GM12878 (cell line): ENCODE data around the gene INA. TPM values are rescaled to one million over a fixed set of nuclear protein-coding genes. Genes with fewer than 3 reads are reported as not detected.

Source experiments
- ATAC-seq: fragments of 200-7000 bp; cut with Tn5 transposase; 3 replicates; pipeline ENCODE4 v1.9.1; 2020; ENCODE audit warnings: mild to moderate bottlenecking, moderate library complexity
- Bru-seq: library from RNA; stranded (reverse); fragments of 400-500 nt; gene quantifications from one replicate; lab custom pipeline; 2021; lab: Mats Ljungman, UMichigan
- BruChase-seq, 2 experiments: library from RNA; stranded (reverse); fragments of 400-500 nt; gene quantifications; one replicate each; lab custom pipeline; 2021; lab: Mats Ljungman, UMichigan
- BruUV-seq: library from RNA; stranded (reverse); fragments of 400-500 nt; replicated peaks from 2 replicates; lab custom pipeline; 2021; lab: Mats Ljungman, UMichigan
- CTCF ChIA-PET: fragments of 300-600 bp; sonication (Branson Sonifier 250); formaldehyde crosslinking; extraction: SDS; loops from one replicate; lab custom pipeline; 2021; ENCODE audit warnings: inconsistent platforms; lab: Yijun Ruan, JAX
- POLR2A ChIA-PET: fragments of 350-600 bp; formaldehyde crosslinking; extraction: SDS; loops from one replicate; lab custom pipeline; 2021; ENCODE audit warnings: inconsistent platforms; lab: Charles Lee
- RAD21 ChIA-PET: fragments of 300-600 bp; sonication (Branson Sonifier 250); formaldehyde crosslinking; loops from one replicate; lab custom pipeline; 2023; ENCODE audit warnings: antibody characterized with exemption; ENCODE audit not compliant: unreplicated experiment; lab: Charles Lee
- SMC1A ChIA-PET: fragments of 300-600 bp; sonication (Branson Sonifier 250); formaldehyde crosslinking; loops from one replicate; lab custom pipeline; 2023; ENCODE audit not compliant: unreplicated experiment, uncharacterized antibody; lab: Charles Lee
- DNase-seq: peaks from one replicate; pipeline ENCODE4 v3.0.0-alpha.2; 2011; ENCODE audit warnings: low read depth, low spot score
- FAIRE-seq: peaks from 3 replicates; lab custom pipeline; 2011; peaks lifted over from hg19 to GRCh38; lab: Jason Lieb, UNC
- H2AFZ ChIP-seq: 2 replicates; pipeline ENCODE4 v1.6.0; 2011; ENCODE audit warnings: low read depth, low read length, control low read depth; ENCODE audit not compliant: control insufficient read depth
- H3K27ac ChIP-seq: 2 replicates; pipeline ENCODE4 v1.5.1; 2011; ENCODE audit warnings: control low read depth; ENCODE audit not compliant: control insufficient read depth, insufficient read depth
- H3K27me3 ChIP-seq, 2 experiments: replicated peaks in 1 of 2; 2 replicates each; pipeline versions ENCODE4 v1.6.0 to v1.6.1; 2011; ENCODE audit warnings: low read length in 1 of 2; ENCODE audit not compliant: control insufficient read depth in 2 of 2, insufficient read depth in 2 of 2
- H3K36me3 ChIP-seq, 2 experiments: 2 replicates each; pipeline ENCODE4 v1.5.1; 2011; ENCODE audit warnings: low read length in 1 of 2; ENCODE audit not compliant: control insufficient read depth in 2 of 2, insufficient read depth in 2 of 2
- H3K4me1 ChIP-seq: 2 replicates; pipeline ENCODE4 v1.6.1; 2011; ENCODE audit warnings: mild to moderate bottlenecking, low read length, moderate library complexity, mixed read lengths; ENCODE audit not compliant: control insufficient read depth, insufficient read depth
- H3K4me2 ChIP-seq: 2 replicates; pipeline ENCODE4 v1.6.0; 2011; ENCODE audit warnings: control low read depth; ENCODE audit not compliant: control insufficient read depth, insufficient read depth
- H3K4me3 ChIP-seq: fragments of 200-600 bp; sonication (generic); 2 replicates; pipeline ENCODE4 v1.5.1; 2016
- H3K79me2 ChIP-seq: 2 replicates; pipeline ENCODE4 v1.6.0; 2011; ENCODE audit warnings: low read length; ENCODE audit not compliant: control insufficient read depth, insufficient read depth
- H3K9ac ChIP-seq: 2 replicates; pipeline ENCODE4 v1.8.0; 2011; ENCODE audit warnings: low read length, control low read depth, mixed read lengths; ENCODE audit not compliant: control insufficient read depth, insufficient read depth
- H3K9me3 ChIP-seq: replicated peaks from 3 replicates; pipeline ENCODE4 v1.5.1; 2011; ENCODE audit warnings: mild to moderate bottlenecking, low read length; ENCODE audit not compliant: control insufficient read depth, insufficient read depth
- H4K20me1 ChIP-seq: 2 replicates; pipeline ENCODE4 v1.6.0; 2011; ENCODE audit not compliant: control insufficient read depth, insufficient read depth
- HDAC6 ChIP-seq: fragments of 200-600 bp; sonication (generic); IDR thresholded peaks from one replicate; pipeline ENCODE4 v1.8.0; 2017; ENCODE audit warnings: antibody characterized with exemption; ENCODE audit not compliant: unreplicated experiment
- JUND ChIP-seq: IDR thresholded peaks from 2 replicates; pipeline ENCODE4 v1.6.1; 2012; ENCODE audit warnings: low read depth, mild to moderate bottlenecking, low read length, improper control_type of control experiment, moderate library complexity
- SUZ12 ChIP-seq: fragments of 200-600 bp; sonication (generic); IDR thresholded peaks from one replicate; pipeline ENCODE4 v1.6.1; 2018; ENCODE audit warnings: antibody characterized with exemption, mild to moderate bottlenecking; ENCODE audit not compliant: unreplicated experiment
- WGBS: methylation state at CpG from one replicate; pipeline ENCODE4 v1.1.6; 2016; ENCODE audit warnings: low lambda C conversion rate; ENCODE audit not compliant: insufficient replicate concordance, insufficient coverage; ENCODE audit errors: missing lambda C conversion rate; 5-methylcytosine and 5-hydroxymethylcytosine counted together
- in situ Hi-C: fragments of 300-500 bp; cut with MboI; formaldehyde crosslinking; loops from 9 replicates; pipeline ENCODE4 v1.14.3; 2018; ENCODE audit warnings: mixed read lengths
- intact Hi-C: fragments of 100-400 bp; cut with micrococcal nuclease; formaldehyde crosslinking; loops from one replicate; pipeline ENCODE4 v1.14.2; 2022; ENCODE audit not compliant: unreplicated experiment
- long read RNA-seq, 2 experiments: library from polyadenylated mRNA; unstranded; transcript quantifications; one replicate each; pipeline ENCODE4 v2.0.0, GENCODE V29; 2019 to 2020
- polyA minus RNA-seq, 3 experiments: library from RNA; depleted of rRNA, polyadenylated mRNA; stranded (reverse); fragments of >200 nt; gene quantifications; 2 replicates each; pipeline ENCODE4 v1.2.3, GENCODE V29; 2011
- polyA plus RNA-seq, 11 experiments: library from polyadenylated mRNA; depleted of rRNA in 4 of 11; unstranded in 6 of 11; stranded (reverse) in 5 of 11; fragments of >200 nt; fragmentation: Nextera tagmentation in 4 of 11; fragmentation: Illumina TruSeq in 1 of 11; extraction: Ambion mirVana in 4 of 11; extraction: Trizol in 1 of 11; gene quantifications; 1 replicate in 1 of 11; 2 replicates in 10 of 11; pipeline versions ENCODE4 v1.2.1 to v1.2.3, GENCODE V29; 2011 to 2016; ENCODE audit warnings: inconsistent platforms in 2 of 11, missing spikeins in 2 of 11, low read depth in 1 of 11
- total RNA-seq, 4 experiments: library from RNA; depleted of rRNA in 3 of 4; stranded (reverse); fragments of >200 nt in 3 of 4; fragmentation: Illumina TruSeq in 1 of 4; extraction: Trizol in 1 of 4; gene quantifications; 2 replicates each; pipeline versions ENCODE4 v1.2.1 to v1.2.3, GENCODE V29; 2013 to 2021

The INA gene
- total RNA-seq (2013; cell fraction: nucleolus; rRNA removed): not detected in 2 replicates
- total RNA-seq (2014; rRNA removed) (not detected in 2 replicates), total RNA-seq (2014; rRNA removed; fragmentation: Illumina TruSeq; extraction: Trizol) (not detected in 2 replicates), total RNA-seq (2021) (0.05 TPM in 1 of 2 replicates, not detected in the other), polyA plus RNA-seq (2011; rRNA removed) (not detected in 2 replicates), polyA plus RNA-seq (2014; fragmentation: Illumina TruSeq; extraction: Trizol) (not detected in 2 replicates), polyA plus RNA-seq (2014; fragmentation: Nextera tagmentation; extraction: Ambion mirVana) (not detected), polyA plus RNA-seq (2014; rRNA removed) (0.03 TPM in 1 of 2 replicates, not detected in the other), polyA plus RNA-seq (2016; fragmentation: Nextera tagmentation; extraction: Ambion mirVana) (under 1 TPM; 0.14 to 0.23 TPM), polyA minus RNA-seq (2011; rRNA and poly(A)+ RNA removed) (not detected in 2 replicates), Bru-seq, nascent RNA (not detected), BruChase-seq, experiment 1, labeled RNA remaining after a 6-hour chase (not detected), BruChase-seq, experiment 2, labeled RNA remaining after a 2-hour chase (percentile 10 among the genes with signal in this experiment)
- polyA plus RNA-seq (2011; ENCODE audit: low read depth): 0.21 TPM
- not detected in 2 replicates for polyA plus RNA-seq (2011; cell fraction: cytosol; rRNA removed)
- not detected in 2 replicates for polyA plus RNA-seq (2011; cell fraction: nucleus; rRNA removed)
- polyA plus RNA-seq (2012): 0.19 and 0.31 TPM in 2 replicates
- polyA minus RNA-seq (2011; cell fraction: cytosol; rRNA and poly(A)+ RNA removed): not detected in 2 replicates
- not detected in 2 replicates for polyA minus RNA-seq (2011; cell fraction: nucleus; rRNA and poly(A)+ RNA removed)
- long read RNA-seq, experiment 1: 0 reads
- long read RNA-seq, experiment 2: 0 reads

GRCh38 chr10:103276896-103277712 lies at the start of gene INA:
Gene INA, plus strand, starts transcription at chr10:103277138. Its CDS starts 74 bp downstream, at chr10:103277212.
- Histone ChIP-seq H3K4me2 (peak within 1 kb of the TSS; percentile 54; the same call in 1 of the 2 replicates), H3K4me3 (peak within 1 kb of the TSS; percentile 41; the same call in 1 of the 2 replicates), H2AFZ (peak within 1 kb of the TSS; percentile 12; the same call in 1 of the 2 replicates), H3K79me2 (no peaks in the 10 kb centered on the region), H3K4me1 (no peaks in the 10 kb centered on the region; the same call in 1 of the 2 replicates), H3K9ac (no peak within 1 kb of the TSS), H3K36me3 (no peaks in the 10 kb centered on the region), H3K9me3 (no peaks in the 10 kb centered on the region; the same call in 2 of the 3 replicates), H3K27ac (no peak within 1 kb of the TSS), H3K27me3 (peaks cover 0 to 6% of the 10 kb centered on the region in 2 experiments), H4K20me1 (peaks cover 3% of the 10 kb centered on the region; the same call in 1 of the 2 replicates)
- ChIA-PET SMC1A (no interaction called here), CTCF (no interaction called here), RAD21 (no interaction called here), POLR2A (no interaction called here)
- WGBS: 10% methylated on average over 85 of the region's 105 CpGs
- no peak for FAIRE-seq
- peak; percentile 41 for TF ChIP-seq SUZ12
- no peak for TF ChIP-seq JUND
- TF ChIP-seq HDAC6: peak; percentile 46
- BruUV-seq: no TSS peak
- in situ Hi-C loops (no loop called here), intact Hi-C loops (no loop called here)
- DNase-seq: no peak
- no peak for ATAC-seq
